ENCODE data around the gene GPC5. TPM values are rescaled to one million over a fixed set of nuclear protein-coding genes. Genes with fewer than 3 reads are reported as not detected.
"Not testable (repeated sequence)": the region's sequence is repeated elsewhere in the genome, so short reads cannot be mapped to it uniquely, and the experiment has no call there.

GPC5 gene
- total RNA-seq, 4 donors from 2014 or later: 0.47 TPM; not detected in 3

- Histone ChIP-seq H3K4me1 (no peaks in the 10 kb centered on the region), H3K9me3 (no peaks in the 10 kb centered on the region), H3K36me3 (no peaks in the 10 kb centered on the region), H3K27ac (no peak overlapping the region), H3K4me3 (no peak overlapping the region), H3K27me3 (no peaks in the 10 kb centered on the region)
- 55 to 62% methylated on average over 2 to 3 of the region's 3 CpGs for WGBS, 2 donors (ENCODE audit: low coverage in 1 of 2)
- ATAC-seq: no peak
- TF ChIP-seq CTCF (IDR thresholded peaks at IDR 0.05): no peak
- TF ChIP-seq POLR2A (IDR thresholded peaks at IDR 0.05): no peak
- no peak for TF ChIP-seq POLR2AphosphoS5 (IDR thresholded peaks at IDR 0.05)
- TF ChIP-seq EP300 (IDR thresholded peaks at IDR 0.05): no peak
These were observed 1131.9 kb downstream of the GPC5 start for GRCh38 chr13:92530364-92530763.

- no peaks in the 10 kb centered on the region for H3K9me3 ChIP-seq
- H3K4me1 ChIP-seq: no peaks in the 10 kb centered on the region
- 85 to 91% methylated on average over 6 of the region's 6 CpGs for WGBS, 2 donors (ENCODE audit: low coverage in 1 of 2)
- H3K27me3 ChIP-seq: no peaks in the 10 kb centered on the region
- no peak for TF ChIP-seq EP300 (IDR thresholded peaks at IDR 0.05)
- no peak for TF ChIP-seq CTCF (IDR thresholded peaks at IDR 0.05)
- no peak for TF ChIP-seq POLR2A (IDR thresholded peaks at IDR 0.05)
- TF ChIP-seq POLR2AphosphoS5 (IDR thresholded peaks at IDR 0.05): no peak
- no peak for ATAC-seq
- H3K4me3 ChIP-seq: no peak overlapping the region
- no peak overlapping the region for H3K27ac ChIP-seq
- no peaks in the 10 kb centered on the region for H3K36me3 ChIP-seq
These were observed 1137.0 kb downstream of the GPC5 start for GRCh38 chr13:92535222-92536006.

- no peak for TF ChIP-seq CTCF (IDR thresholded peaks at IDR 0.05)
- no peak for TF ChIP-seq POLR2AphosphoS5 (IDR thresholded peaks at IDR 0.05)
- TF ChIP-seq POLR2A (IDR thresholded peaks at IDR 0.05): no peak
- no peak for TF ChIP-seq EP300 (IDR thresholded peaks at IDR 0.05)
- no peaks in the 10 kb centered on the region for H3K4me1 ChIP-seq
- no peak overlapping the region for H3K27ac ChIP-seq
- 30 to 54% methylated on average over 2 of the region's 2 CpGs for WGBS, 2 donors (ENCODE audit: low coverage in 1 of 2)
- no peak for ATAC-seq
- no peaks in the 10 kb centered on the region for H3K27me3 ChIP-seq
- H3K9me3 ChIP-seq: no peaks in the 10 kb centered on the region
- H3K36me3 ChIP-seq: no peaks in the 10 kb centered on the region
- H3K4me3 ChIP-seq: no peak overlapping the region
These were observed 1139.0 kb downstream of the GPC5 start for GRCh38 chr13:92537471-92537870.

GRCh38 chr13:92538164-92538563 is 1139.7 kb downstream of the GPC5 start:
- Histone ChIP-seq H3K36me3 (no peaks in the 10 kb centered on the region), H3K4me3 (no peak overlapping the region), H3K27me3 (no peaks in the 10 kb centered on the region), H3K4me1 (no peaks in the 10 kb centered on the region), H3K27ac (no peak overlapping the region), H3K9me3 (no peaks in the 10 kb centered on the region)
- no peak for ATAC-seq
- 88 to 94% methylated on average over 3 of the region's 3 CpGs for WGBS, 2 donors (ENCODE audit: low coverage in 1 of 2)
- TF ChIP-seq POLR2A (IDR thresholded peaks at IDR 0.05) (no peak), EP300 (IDR thresholded peaks at IDR 0.05) (no peak), POLR2AphosphoS5 (IDR thresholded peaks at IDR 0.05) (no peak), CTCF (IDR thresholded peaks at IDR 0.05) (no peak)

GRCh38 chr13:92539148-92539547 is 1140.7 kb downstream of the GPC5 start:
- H3K27me3 ChIP-seq, H3K4me3 ChIP-seq, H3K4me1 ChIP-seq, H3K9me3 ChIP-seq, H3K36me3 ChIP-seq, ATAC-seq, H3K27ac ChIP-seq: not testable (repeated sequence)
- 87 to 95% methylated on average over 3 to 4 of the region's 4 CpGs for WGBS, 2 donors (ENCODE audit: low coverage in 1 of 2)
